GM21381 (cell line): ENCODE measurements around the gene SYNGAP1.

Experiments used
- ATAC-seq: cut with Tn5 transposase; IDR thresholded peaks from one replicate; pipeline ENCODE4 v1.9.1; 2021; ENCODE audit warnings: mild to moderate bottlenecking, moderate library complexity; ENCODE audit not compliant: unreplicated experiment

The SYNGAP1 gene

GRCh38 chr6:33420491-33421343 is 852 bp downstream of the SYNGAP1 start:
- ATAC-seq: no peak

GRCh38 chr6:33421344-33421643 is 1.4 kb downstream of the SYNGAP1 start:
- ATAC-seq: no peak

- no peak for ATAC-seq
Measured at GRCh38 chr6:33423777-33424176, 3.9 kb downstream of the SYNGAP1 start.

DNA sequence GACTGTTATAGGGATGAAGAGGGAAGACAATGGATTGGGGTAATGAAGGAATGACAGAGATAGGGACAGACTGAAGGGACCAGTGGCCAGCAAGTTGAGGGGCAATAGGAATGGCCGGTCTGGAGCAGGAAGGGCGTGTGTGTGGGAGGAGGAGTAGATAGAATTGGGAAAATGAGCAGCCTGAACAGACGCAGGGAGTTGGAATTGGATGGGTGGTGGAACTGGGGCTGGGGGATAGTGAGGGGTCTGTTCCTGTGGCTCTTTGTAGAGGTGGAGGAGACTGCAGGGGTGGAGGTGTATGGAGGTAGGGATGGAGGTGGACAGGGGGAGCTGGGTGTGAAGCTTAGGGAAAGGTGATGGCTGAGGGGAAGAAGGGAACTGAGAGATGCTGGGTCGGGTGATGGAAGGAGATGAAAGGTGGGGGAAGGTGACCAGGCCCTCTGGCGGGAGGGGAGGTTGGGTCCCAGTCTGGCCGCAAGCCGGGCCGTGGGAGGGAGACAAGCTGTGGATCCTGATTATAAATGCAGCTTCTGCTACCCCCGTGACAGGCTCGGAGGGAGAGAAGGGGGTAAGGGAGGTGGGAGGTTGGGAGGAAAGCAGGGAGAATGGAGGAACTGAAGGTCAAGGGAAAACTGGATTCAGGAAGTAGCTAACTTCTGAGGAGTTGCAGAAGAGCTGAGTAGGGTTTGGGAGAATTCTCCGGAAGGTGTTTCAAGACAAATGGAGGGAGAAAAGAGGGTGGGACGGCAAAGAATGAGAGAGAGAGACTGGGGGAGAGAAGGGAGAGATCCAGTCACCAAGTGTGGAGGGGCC is 5.2 kb downstream of the SYNGAP1 start:
- no peak for ATAC-seq

DNA sequence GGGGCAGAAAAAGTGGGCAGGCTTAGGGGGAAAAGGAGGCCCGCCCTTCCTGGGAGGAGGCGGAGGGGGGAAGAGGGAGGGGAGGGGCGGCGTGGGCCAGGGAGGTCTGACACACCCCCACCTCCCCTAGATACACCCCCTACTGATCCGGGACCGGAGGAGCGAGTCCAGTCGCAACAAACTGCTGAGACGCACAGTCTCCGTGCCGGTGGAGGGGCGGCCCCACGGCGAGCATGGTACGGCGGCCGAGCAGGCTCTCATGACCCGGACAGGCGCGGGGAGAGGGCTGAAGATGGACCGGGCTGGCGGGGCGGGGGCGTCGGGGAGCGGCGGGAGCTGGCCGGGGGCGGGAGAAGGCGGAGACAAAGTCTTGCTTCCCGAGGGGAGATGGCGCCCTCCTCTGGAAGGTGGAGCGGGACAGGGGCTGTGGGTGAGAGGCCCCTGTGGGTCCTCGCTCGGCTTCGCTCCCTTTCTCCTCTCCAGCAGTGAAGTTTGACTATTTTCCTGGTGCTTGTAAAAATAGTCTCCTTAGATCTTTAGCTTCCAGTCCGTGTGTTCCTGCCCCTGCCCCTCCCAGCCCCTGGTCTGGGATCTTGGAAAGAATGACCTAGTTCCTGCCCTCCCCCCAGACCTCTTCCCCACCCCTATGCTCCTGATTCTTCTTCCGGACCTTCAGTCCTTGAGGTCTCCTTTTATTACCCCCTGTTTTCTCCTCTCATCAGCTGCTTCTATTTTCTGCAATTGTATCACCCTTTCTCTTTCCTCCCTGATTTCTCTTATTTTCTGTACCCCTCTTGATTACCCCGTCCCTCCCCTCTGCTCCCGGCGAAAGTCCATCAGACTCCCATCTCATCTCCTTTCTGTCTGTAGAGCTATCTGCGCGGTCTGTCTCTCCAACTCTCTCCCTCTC is 6.1 kb downstream of the SYNGAP1 start:
- ATAC-seq: peak; percentile 34

DNA sequence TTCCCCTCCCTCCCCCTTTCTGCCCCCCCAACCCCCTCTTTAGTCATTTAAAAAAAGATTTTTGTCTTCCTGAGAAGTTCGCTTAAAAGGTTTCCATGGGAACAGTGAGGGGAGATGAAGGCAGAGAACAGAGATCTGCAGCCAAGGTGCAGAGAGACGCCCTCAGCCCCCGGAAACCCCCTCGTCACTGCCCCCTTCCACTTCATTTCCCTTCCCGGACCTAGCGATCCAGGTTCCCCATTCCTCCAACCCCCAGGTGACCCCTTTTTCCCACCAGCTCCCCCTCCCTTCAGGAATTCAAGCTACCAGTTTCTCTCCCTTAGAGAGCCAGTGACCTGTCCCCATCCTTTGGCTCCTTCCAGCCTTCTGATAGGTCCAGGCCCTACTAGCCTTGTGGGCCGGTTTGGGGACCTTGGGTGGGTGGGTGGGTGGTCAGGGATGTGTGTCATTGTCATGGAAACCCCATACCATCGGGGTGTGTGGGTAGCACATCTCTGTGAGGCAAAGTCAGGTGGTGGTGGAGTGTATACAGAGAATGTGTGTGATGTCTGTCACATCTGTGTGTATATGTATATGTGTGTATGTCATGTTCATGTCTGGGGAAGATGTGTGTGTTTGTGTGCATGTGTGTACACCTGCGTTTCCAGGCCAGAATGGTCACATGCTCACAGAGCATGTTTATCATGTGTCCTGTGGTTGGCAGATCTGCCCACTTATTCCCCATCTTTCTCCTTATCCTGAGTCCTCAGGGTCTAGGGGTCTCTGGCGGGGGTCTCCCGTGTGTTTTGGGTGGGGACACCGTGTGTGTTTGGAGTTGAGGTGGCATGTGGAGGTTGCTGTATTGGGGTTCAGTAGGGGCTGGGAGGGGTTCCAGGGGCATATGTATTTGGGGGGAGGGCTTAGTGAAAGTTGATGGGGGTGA is 7.0 kb downstream of the SYNGAP1 start:
- no peak for ATAC-seq

DNA sequence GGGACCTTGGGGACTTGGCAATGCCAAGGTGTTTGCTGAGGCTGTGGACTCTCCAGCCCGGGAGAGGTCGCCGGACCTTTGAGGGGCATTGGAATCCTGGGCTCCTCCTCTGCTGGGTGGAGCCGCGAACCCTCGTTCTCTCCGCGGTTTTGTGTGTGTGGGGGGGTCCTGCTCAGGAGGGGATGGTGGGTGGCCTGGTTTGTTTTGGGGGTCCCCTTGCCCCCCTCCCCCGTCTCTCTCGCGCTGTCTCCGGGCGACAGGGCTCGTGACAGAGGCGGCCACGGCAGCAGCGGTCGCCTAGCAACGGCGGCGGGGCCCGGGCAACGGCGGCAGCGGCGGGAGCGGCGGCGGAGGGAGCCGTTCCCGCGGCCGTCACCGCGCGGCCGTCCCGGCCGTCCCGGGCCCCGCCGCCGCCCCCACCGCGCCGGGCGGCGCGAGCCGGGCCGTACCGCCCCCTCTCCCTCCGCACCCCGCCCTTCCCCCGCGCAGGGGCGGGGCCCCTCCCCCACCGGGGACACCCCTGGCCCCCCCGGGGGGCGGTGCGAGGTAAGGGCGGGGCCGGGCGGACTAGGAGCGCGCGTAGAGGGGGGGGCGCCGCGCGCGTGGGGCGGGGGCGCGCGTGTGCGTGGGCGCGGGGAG is 7.8 kb downstream of the SYNGAP1 start:
- ATAC-seq: no peak

- no peak for ATAC-seq
Measured at GRCh38 chr6:33428224-33428965, 8.5 kb downstream of the SYNGAP1 start.

GRCh38 chr6:33428966-33429749 is 9.3 kb downstream of the SYNGAP1 start:
- ATAC-seq: no peak

DNA sequence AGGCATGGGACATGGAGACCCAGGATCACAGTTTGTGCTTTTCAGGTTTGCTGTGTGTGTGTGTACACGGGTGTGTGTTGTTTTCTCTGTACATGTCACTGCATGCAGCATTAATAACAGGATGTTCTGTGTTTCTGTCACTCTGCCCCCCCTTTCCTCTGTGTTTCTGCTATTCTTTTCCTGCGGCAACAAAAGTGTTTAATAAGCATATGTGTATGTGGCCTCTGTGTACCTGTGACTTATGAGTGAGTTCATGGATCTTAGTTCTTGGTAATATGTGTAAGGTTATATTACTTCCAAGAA is 9.8 kb downstream of the SYNGAP1 start:
- ATAC-seq: no peak

- no peak for ATAC-seq
Measured at GRCh38 chr6:33430334-33430733, 10.5 kb downstream of the SYNGAP1 start.

DNA sequence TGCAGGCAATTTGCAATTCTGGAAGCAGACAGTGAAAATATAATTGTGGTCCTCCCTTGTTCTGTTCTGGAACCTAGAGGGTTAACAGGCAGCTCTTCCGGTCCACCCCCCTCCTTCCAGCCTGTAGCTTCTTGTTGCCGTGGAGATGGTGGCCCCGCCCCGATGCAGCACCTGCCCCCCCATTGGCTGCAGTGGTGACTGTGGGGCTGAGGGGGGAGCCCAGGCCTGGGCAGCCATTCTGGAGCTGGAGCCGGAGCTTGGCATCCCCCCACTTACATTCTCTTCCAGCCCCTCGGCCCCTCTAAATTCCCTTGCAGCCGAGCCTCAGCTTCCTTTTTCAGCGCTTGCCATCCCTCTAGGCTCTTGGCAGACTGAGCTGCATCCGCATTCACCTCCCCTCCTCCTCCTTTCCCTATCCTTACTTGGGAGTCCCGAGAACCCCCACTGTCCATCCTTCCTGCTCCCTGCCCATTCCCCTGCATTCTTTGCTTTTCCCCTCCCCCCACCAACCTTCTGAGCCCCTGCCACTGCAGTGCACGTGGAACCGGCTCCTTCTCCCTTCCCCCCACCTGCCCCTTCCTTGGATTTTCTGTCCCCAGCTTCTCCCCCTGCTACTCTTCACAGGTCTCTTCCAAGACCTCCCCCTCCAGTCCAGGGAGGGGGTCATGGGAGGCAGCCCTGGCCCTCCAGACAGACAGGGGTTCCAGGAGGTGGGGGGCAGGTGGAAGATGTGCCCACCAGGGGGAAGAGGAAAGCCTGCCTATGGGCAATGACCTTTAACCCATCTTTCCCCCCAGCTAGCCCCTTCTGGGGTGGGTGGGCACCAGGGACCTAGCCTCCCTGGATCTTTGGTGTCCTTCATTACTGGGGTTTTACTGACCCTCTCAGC is 11.4 kb downstream of the SYNGAP1 start:
- ATAC-seq: no peak

- no peak for ATAC-seq
Measured at GRCh38 chr6:33431880-33432541, 12.1 kb downstream of the SYNGAP1 start.

- no peak for ATAC-seq
Measured at GRCh38 chr6:33432546-33432945, 12.7 kb downstream of the SYNGAP1 start.

- no peak for ATAC-seq
Measured at GRCh38 chr6:33433001-33433543, 13.2 kb downstream of the SYNGAP1 start.

GRCh38 chr6:33433544-33434191 is 13.8 kb downstream of the SYNGAP1 start:
- no peak for ATAC-seq
